Measurements from ENCODE around the gene STXBP1. TPM values are rescaled to one million over a fixed set of nuclear protein-coding genes. Genes with fewer than 3 reads are reported as not detected.

STXBP1 gene
- total RNA-seq, 1 experiment from 2014 or later: 10.9 TPM

DNA sequence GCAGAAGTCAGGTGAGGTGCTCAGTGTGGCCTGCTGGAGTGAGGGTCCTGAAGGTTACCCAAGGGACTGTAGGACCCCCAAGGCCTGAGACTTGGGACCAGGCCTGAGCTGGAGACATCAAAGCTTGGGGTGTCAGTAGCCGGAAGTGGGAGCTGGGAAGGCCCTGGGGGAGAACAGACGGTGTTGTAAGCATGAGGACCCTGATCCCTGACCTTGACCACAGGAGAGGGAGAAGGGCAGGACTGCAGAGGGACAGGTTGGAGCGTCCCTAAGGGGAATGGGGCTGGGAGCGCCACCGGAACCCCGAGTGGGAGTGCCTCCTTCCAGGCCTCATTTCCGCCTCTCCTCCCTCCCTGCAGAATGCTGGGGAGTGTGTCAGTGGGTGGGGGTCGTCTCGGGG lies 104.3 kb downstream of the STXBP1 start:
- ChIA-PET POLR2A (ENCODE audit: low non-redundant PET) (no interaction called here), CTCF (interaction anchor here (0.5 kb wide), 1 partner anchor 141 kb away, joined by 3 read pairs; no protein-coding TSS in a partner anchor)
- H3K4me3 ChIP-seq (ENCODE audit: low read depth, low read length, poor library complexity, severe bottlenecking): peak overlapping the region; percentile 66
- intact Hi-C loops (cut with micrococcal nuclease; ENCODE audit: unreplicated experiment): no loop called here
- peak overlapping the region; percentile 65 for H3K27ac ChIP-seq (ENCODE audit: low read depth, low read length, poor library complexity, severe bottlenecking)
- BruUV-seq (replicated peaks): no TSS peak
- no peaks in the 10 kb centered on the region for H3K4me1 ChIP-seq (ENCODE audit: insufficient read depth, low read length, poor library complexity, severe bottlenecking)
- TF ChIP-seq, protein P1, sequence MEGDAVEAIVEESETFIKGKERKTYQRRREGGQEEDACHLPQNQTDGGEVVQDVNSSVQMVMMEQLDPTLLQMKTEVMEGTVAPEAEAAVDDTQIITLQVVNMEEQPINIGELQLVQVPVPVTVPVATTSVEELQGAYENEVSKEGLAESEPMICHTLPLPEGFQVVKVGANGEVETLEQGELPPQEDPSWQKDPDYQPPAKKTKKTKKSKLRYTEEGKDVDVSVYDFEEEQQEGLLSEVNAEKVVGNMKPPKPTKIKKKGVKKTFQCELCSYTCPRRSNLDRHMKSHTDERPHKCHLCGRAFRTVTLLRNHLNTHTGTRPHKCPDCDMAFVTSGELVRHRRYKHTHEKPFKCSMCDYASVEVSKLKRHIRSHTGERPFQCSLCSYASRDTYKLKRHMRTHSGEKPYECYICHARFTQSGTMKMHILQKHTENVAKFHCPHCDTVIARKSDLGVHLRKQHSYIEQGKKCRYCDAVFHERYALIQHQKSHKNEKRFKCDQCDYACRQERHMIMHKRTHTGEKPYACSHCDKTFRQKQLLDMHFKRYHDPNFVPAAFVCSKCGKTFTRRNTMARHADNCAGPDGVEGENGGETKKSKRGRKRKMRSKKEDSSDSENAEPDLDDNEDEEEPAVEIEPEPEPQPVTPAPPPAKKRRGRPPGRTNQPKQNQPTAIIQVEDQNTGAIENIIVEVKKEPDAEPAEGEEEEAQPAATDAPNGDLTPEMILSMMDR (conservative IDR thresholded peaks at IDR 0.05; ENCODE audit: low read depth, low read length): no peak
- no peak for TF ChIP-seq EZH2 (IDR thresholded peaks at IDR 0.05; ENCODE audit: borderline replicate concordance, low read depth, low read length, poor library complexity, severe bottlenecking)
- no peak for DNase-seq (ENCODE audit: low spot score)
- H3K36me3 ChIP-seq (ENCODE audit: insufficient read depth, low read length, poor library complexity, severe bottlenecking): no peaks in the 10 kb centered on the region
- no peaks in the 10 kb centered on the region for H3K27me3 ChIP-seq (replicated peaks; ENCODE audit: insufficient read depth, low read depth, low read length, poor library complexity)
- H3K9me3 ChIP-seq (ENCODE audit: low read depth, low read length, poor library complexity, severe bottlenecking): no peaks in the 10 kb centered on the region

DNA sequence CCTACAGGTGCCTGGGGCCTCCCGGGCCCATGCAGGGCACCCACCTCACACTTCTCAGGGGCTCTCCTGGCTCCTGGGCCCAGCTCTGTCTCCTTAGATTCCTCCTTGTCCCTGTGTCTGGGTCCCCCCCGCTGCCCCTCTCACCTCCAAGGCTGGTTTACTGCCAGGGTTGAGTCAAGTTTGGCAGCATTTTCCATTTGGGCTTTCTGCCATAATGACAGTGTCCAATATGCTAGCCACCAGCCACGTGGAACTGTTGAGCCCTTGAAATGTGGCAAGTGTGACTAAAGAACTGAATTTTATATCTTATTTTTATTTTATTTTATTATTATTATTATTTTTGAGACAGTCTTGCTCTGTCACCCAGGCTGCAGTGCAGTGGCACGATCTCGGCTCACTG lies 105.7 kb downstream of the STXBP1 start:
- no peak for DNase-seq (ENCODE audit: low spot score)
- Histone ChIP-seq H3K9me3 (ENCODE audit: low read depth, low read length, poor library complexity, severe bottlenecking) (no peaks in the 10 kb centered on the region), H3K27me3 (replicated peaks; ENCODE audit: insufficient read depth, low read depth, low read length, poor library complexity) (no peaks in the 10 kb centered on the region), H3K36me3 (ENCODE audit: insufficient read depth, low read length, poor library complexity, severe bottlenecking) (no peaks in the 10 kb centered on the region), H3K27ac (ENCODE audit: low read depth, low read length, poor library complexity, severe bottlenecking) (no peak overlapping the region), H3K4me1 (ENCODE audit: insufficient read depth, low read length, poor library complexity, severe bottlenecking) (no peaks in the 10 kb centered on the region), H3K4me3 (ENCODE audit: low read depth, low read length, poor library complexity, severe bottlenecking) (no peak overlapping the region)
- BruUV-seq (replicated peaks): no TSS peak
- intact Hi-C loops (cut with micrococcal nuclease; ENCODE audit: unreplicated experiment): no loop called here
- ChIA-PET POLR2A (ENCODE audit: low non-redundant PET) (no interaction called here), CTCF (no interaction called here)
- TF ChIP-seq, protein P1 (conservative IDR thresholded peaks at IDR 0.05; ENCODE audit: low read depth, low read length): no peak
- no peak for TF ChIP-seq EZH2 (IDR thresholded peaks at IDR 0.05; ENCODE audit: borderline replicate concordance, low read depth, low read length, poor library complexity, severe bottlenecking)

DNA sequence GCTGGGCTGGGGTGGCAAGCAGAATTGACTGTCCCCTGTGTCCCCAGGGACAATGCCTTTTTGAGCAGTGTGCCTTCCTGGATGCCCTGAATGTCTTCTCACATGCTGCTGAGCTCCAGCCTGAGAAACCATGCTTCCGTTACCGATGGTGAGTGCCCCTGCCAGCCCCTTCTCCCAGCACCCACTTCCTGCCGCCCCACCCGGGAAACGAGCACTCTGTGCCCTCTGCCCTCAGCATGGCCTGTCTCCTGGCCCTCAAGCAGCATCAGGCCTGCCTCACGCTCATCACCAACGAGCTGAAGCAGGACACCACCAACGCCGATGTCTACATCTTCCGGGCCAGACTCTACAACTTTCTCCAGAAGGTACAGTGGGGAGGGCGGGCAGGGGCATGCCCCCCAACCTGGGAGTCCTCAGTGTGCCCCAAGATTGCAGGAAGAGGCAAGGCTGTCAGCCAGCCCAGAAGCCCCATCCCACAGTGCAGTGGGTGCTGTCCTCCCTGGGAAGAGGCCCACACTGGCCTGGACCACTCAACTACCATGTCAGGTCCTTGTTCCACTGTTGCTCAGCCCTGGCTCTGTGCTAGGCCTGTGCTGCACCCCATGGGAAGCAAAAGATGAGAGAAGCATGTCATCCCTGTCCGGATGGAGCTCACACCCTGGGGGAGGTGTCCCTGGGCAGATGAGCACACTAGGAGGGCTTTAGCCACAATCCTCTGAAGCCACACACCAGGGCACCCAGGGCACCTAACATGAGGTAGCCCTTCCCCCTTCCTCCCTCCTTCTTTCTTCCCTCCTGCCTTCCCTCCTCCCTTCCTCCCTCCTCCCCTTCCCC lies 108.2 kb downstream of the STXBP1 start:
- no peak for TF ChIP-seq EZH2 (IDR thresholded peaks at IDR 0.05; ENCODE audit: borderline replicate concordance, low read depth, low read length, poor library complexity, severe bottlenecking)
- TF ChIP-seq, protein P1 (conservative IDR thresholded peaks at IDR 0.05; ENCODE audit: low read depth, low read length): no peak
- Histone ChIP-seq H3K9me3 (ENCODE audit: low read depth, low read length, poor library complexity, severe bottlenecking) (no peaks in the 10 kb centered on the region), H3K4me1 (ENCODE audit: insufficient read depth, low read length, poor library complexity, severe bottlenecking) (no peaks in the 10 kb centered on the region), H3K4me3 (ENCODE audit: low read depth, low read length, poor library complexity, severe bottlenecking) (no peak overlapping the region), H3K36me3 (ENCODE audit: insufficient read depth, low read length, poor library complexity, severe bottlenecking) (no peaks in the 10 kb centered on the region), H3K27ac (ENCODE audit: low read depth, low read length, poor library complexity, severe bottlenecking) (no peak overlapping the region), H3K27me3 (replicated peaks; ENCODE audit: insufficient read depth, low read depth, low read length, poor library complexity) (no peaks in the 10 kb centered on the region)
- POLR2A ChIA-PET (ENCODE audit: low non-redundant PET): no interaction called here
- DNase-seq (ENCODE audit: low spot score): no peak
- BruUV-seq (replicated peaks): no TSS peak
- CTCF ChIA-PET: no interaction called here
- intact Hi-C loops (cut with micrococcal nuclease; ENCODE audit: unreplicated experiment): no loop called here
